ENCODE measurements around the gene MAFG. TPM values are rescaled to one million over a fixed set of nuclear protein-coding genes. Genes with fewer than 3 reads are reported as not detected.

The MAFG gene
- total and polyA plus RNA-seq, 2 experiments from 2014 or later: 17.2 to 33.4 TPM

GRCh38 chr17:81944858-81945257 lies 17.3 kb upstream of the MAFG start:
- H3F3A ChIP-seq (replicated peaks; ENCODE audit: low read depth): 0 out of 2 replicates have a peak, but pooled peaks cover 3% of the 10 kb centered on the region
- H2AFZ ChIP-seq: peak overlapping the region; percentile 93; the same call in 1 of the 2 replicates
- H3K36me3 Mint-ChIP-seq (ENCODE audit: low read depth): no peaks in the 10 kb centered on the region
- H4K20me1 ChIP-seq (replicated peaks; ENCODE audit: insufficient read depth): no peaks in the 10 kb centered on the region
- no peaks in the 10 kb centered on the region for H3K36me3 ChIP-seq (ENCODE audit: insufficient read depth)
- TF ChIP-seq POLR2AphosphoS5 (IDR thresholded peaks at IDR 0.05; ENCODE audit: low read depth): no peak
- no peak for TF ChIP-seq STAT1 (IDR thresholded peaks at IDR 0.05; ENCODE audit: unreplicated experiment)
- no peak for TF ChIP-seq ETS1 (IDR thresholded peaks at IDR 0.05)
- no peak for TF ChIP-seq ZNF114 (CRISPR knock-in tag; IDR thresholded peaks at IDR 0.05)
- TF ChIP-seq ZNF462 (CRISPR knock-in tag; IDR thresholded peaks at IDR 0.05): no peak
- no peak for TF ChIP-seq EZH2phosphoT487 (IDR thresholded peaks at IDR 0.05; ENCODE audit: unreplicated experiment)
- peaks cover 13% of the 10 kb centered on the region for H3K4me1 Mint-ChIP-seq
- peaks cover 20% of the 10 kb centered on the region for H3K27me3 Mint-ChIP-seq (ENCODE audit: insufficient read depth, low read depth, poor library complexity)
- H3K27me3 ChIP-seq (ENCODE audit: insufficient read depth): no peaks in the 10 kb centered on the region; the same call in 1 of the 2 replicates
- DNase-seq (ENCODE audit: low spot score) (no peak), ATAC-seq (no peak)
- no peak overlapping the region for H3K4me3 Mint-ChIP-seq
- peaks cover 15% of the 10 kb centered on the region for H3K4me1 ChIP-seq (ENCODE audit: insufficient read depth)
- no peak overlapping the region for H3K4me3 ChIP-seq
- H3K27ac Mint-ChIP-seq: no peak overlapping the region
- no peaks in the 10 kb centered on the region for H3K79me2 ChIP-seq (replicated peaks; ENCODE audit: insufficient read depth)
- no peaks in the 10 kb centered on the region for H3K9me2 ChIP-seq (ENCODE audit: insufficient read depth)
- no peak overlapping the region for H3K4me2 ChIP-seq
- H3K9me3 Mint-ChIP-seq: no peaks in the 10 kb centered on the region; the same call in 2 of the 3 replicates
- H3K27ac ChIP-seq (ENCODE audit: low read depth): no peak overlapping the region
